Subcutaneous abdominal adipose tissue (tissue), 5 donors: ENCODE measurements around the gene TJP2.
A peak's percentile ranks its signal among the peaks of the same experiment; 100 is the strongest.

Source experiments
- H3K27ac ChIP-seq: one replicate; pipeline ENCODE4 v1.7.0; 2013; ENCODE audit warnings: low read depth, mild to moderate bottlenecking, inconsistent platforms, low read length, moderate library complexity
- H3K27me3 ChIP-seq, 5 donors: one replicate each; pipeline ENCODE4 v1.7.0; 2013; ENCODE audit warnings: low read length in 5 of 5, inconsistent platforms in 1 of 5; ENCODE audit not compliant: control insufficient read depth in 5 of 5, insufficient read depth in 4 of 5
- H3K36me3 ChIP-seq, 5 donors: one replicate each; pipeline ENCODE4 v1.7.0; 2013; ENCODE audit warnings: low read length in 5 of 5; ENCODE audit not compliant: control insufficient read depth in 5 of 5, insufficient read depth in 5 of 5
- H3K4me1 ChIP-seq, 5 donors: one replicate each; pipeline ENCODE4 v1.7.0; 2013; ENCODE audit warnings: low read length in 5 of 5, mild to moderate bottlenecking in 3 of 5, moderate library complexity in 1 of 5; ENCODE audit not compliant: control insufficient read depth in 5 of 5, insufficient read depth in 5 of 5
- H3K4me3 ChIP-seq, 5 donors: one replicate each; pipeline ENCODE4 v1.7.0; 2013; ENCODE audit warnings: low read length in 5 of 5, low read depth in 1 of 5
- H3K9ac ChIP-seq, 5 donors: one replicate each; pipeline ENCODE4 v1.7.0; 2013; ENCODE audit warnings: low read length in 5 of 5, mild to moderate bottlenecking in 4 of 5, moderate library complexity in 3 of 5
- H3K9me3 ChIP-seq, 5 donors: one replicate each; pipeline ENCODE4 v1.7.0; 2013; ENCODE audit warnings: low read length in 5 of 5; ENCODE audit not compliant: control insufficient read depth in 5 of 5
- donor health status: healthy.
- donor health status: healthy.
- donor health status: healthy.
- donor health status: healthy.
- donor health status: healthy.

TJP2 gene

GRCh38 chr9:69140123-69140735, 33.8 kb upstream of the TJP2 start:
- no peak overlapping the region for H3K4me3 ChIP-seq
- no peaks in the 10 kb centered on the region for H3K36me3 ChIP-seq
- peaks cover 0 to 15% (median 0%) of the 10 kb centered on the region in 5 donors for H3K4me1 ChIP-seq
- no peak overlapping the region for H3K27ac ChIP-seq
- H3K27me3 ChIP-seq, result no peaks in the 10 kb centered on the region
- no peaks in the 10 kb centered on the region for H3K9me3 ChIP-seq
- H3K9ac ChIP-seq, result no peak overlapping the region

- Histone ChIP-seq H3K4me3 (no peak overlapping the region), H3K9ac (no peak overlapping the region), H3K27me3 (no peaks in the 10 kb centered on the region), H3K27ac (no peak overlapping the region), H3K9me3 (no peaks in the 10 kb centered on the region), H3K4me1 (peaks cover 0 to 10% (median 0%) of the 10 kb centered on the region in 5 donors), H3K36me3 (no peaks in the 10 kb centered on the region)
Measured at GRCh38 chr9:69141851-69142250, 32.2 kb upstream of the TJP2 start.

GRCh38 chr9:69143291-69143690, 30.8 kb upstream of the TJP2 start:
- Histone ChIP-seq H3K9ac (no peak overlapping the region), H3K36me3 (no peaks in the 10 kb centered on the region), H3K4me1 (peaks cover 0 to 10% (median 0%) of the 10 kb centered on the region in 5 donors), H3K27ac (no peak overlapping the region), H3K9me3 (no peaks in the 10 kb centered on the region), H3K27me3 (no peaks in the 10 kb centered on the region), H3K4me3 (no peak overlapping the region)

GRCh38 chr9:69145144-69145715, 28.8 kb upstream of the TJP2 start:
- H3K9ac ChIP-seq, result no peak overlapping the region
- no peak overlapping the region for H3K27ac ChIP-seq
- peaks cover 0 to 10% (median 0%) of the 10 kb centered on the region in 5 donors for H3K4me1 ChIP-seq
- H3K27me3 ChIP-seq, result no peaks in the 10 kb centered on the region
- H3K36me3 ChIP-seq, result no peaks in the 10 kb centered on the region
- no peaks in the 10 kb centered on the region for H3K9me3 ChIP-seq
- H3K4me3 ChIP-seq, result no peak overlapping the region

- H3K36me3 ChIP-seq, result no peaks in the 10 kb centered on the region
- no peaks in the 10 kb centered on the region for H3K27me3 ChIP-seq
- no peak overlapping the region for H3K9ac ChIP-seq
- H3K4me3 ChIP-seq, result no peak overlapping the region
- peaks cover 0 to 7% (median 0%) of the 10 kb centered on the region in 5 donors for H3K4me1 ChIP-seq
- no peaks in the 10 kb centered on the region for H3K9me3 ChIP-seq
- no peak overlapping the region for H3K27ac ChIP-seq
Measured at GRCh38 chr9:69147041-69147834, 26.8 kb upstream of the TJP2 start.

- Histone ChIP-seq H3K27me3 (no peaks in the 10 kb centered on the region), H3K27ac (no peak overlapping the region), H3K4me1 (peaks cover 0 to 5% (median 0%) of the 10 kb centered on the region in 5 donors), H3K9ac (peak overlapping the region in 1 of 5 donors; percentile 35), H3K9me3 (no peaks in the 10 kb centered on the region), H3K36me3 (no peaks in the 10 kb centered on the region), H3K4me3 (no peak overlapping the region)
Measured at GRCh38 chr9:69149321-69149807, 24.7 kb upstream of the TJP2 start.

GRCh38 chr9:69151506-69151905, 22.6 kb upstream of the TJP2 start:
- H3K4me3 ChIP-seq, result no peak overlapping the region
- no peak overlapping the region for H3K27ac ChIP-seq
- peaks cover 0 to 5% (median 0%) of the 10 kb centered on the region in 5 donors for H3K4me1 ChIP-seq
- H3K9me3 ChIP-seq, result no peaks in the 10 kb centered on the region
- no peaks in the 10 kb centered on the region for H3K27me3 ChIP-seq
- H3K9ac ChIP-seq, result no peak overlapping the region
- no peaks in the 10 kb centered on the region for H3K36me3 ChIP-seq

GRCh38 chr9:69153707-69154521, 20.2 kb upstream of the TJP2 start:
- H3K9me3 ChIP-seq, result no peaks in the 10 kb centered on the region
- H3K4me1 ChIP-seq, result peaks cover 0 to 5% (median 0%) of the 10 kb centered on the region in 5 donors
- H3K27ac ChIP-seq, result no peak overlapping the region

GRCh38 chr9:69155341-69156030, 18.6 kb upstream of the TJP2 start:
- peaks cover 0 to 4% (median 0%) of the 10 kb centered on the region in 5 donors for H3K4me1 ChIP-seq
- no peak overlapping the region for H3K27ac ChIP-seq
- no peaks in the 10 kb centered on the region for H3K36me3 ChIP-seq
- no peak overlapping the region for H3K9ac ChIP-seq
- no peaks in the 10 kb centered on the region for H3K27me3 ChIP-seq
- no peaks in the 10 kb centered on the region for H3K9me3 ChIP-seq
- no peak overlapping the region for H3K4me3 ChIP-seq

More at GRCh38 chr9:69153707-69154521, 20.2 kb upstream of the TJP2 start:
- H3K36me3 ChIP-seq, result no peaks in the 10 kb centered on the region
- H3K4me3 ChIP-seq, result no peak overlapping the region
- no peak overlapping the region for H3K9ac ChIP-seq
- no peaks in the 10 kb centered on the region for H3K27me3 ChIP-seq
